NT2/D1 (cell line): ENCODE results near the gene RERE.

Source experiments
- DNase-seq: peaks from one replicate; pipeline ENCODE4 v3.0.0-alpha.2; 2011; ENCODE audit warnings: low read depth, low spot score
- H3K27me3 ChIP-seq: 2 replicates; pipeline ENCODE4 v1.6.0; 2011; ENCODE audit warnings: mild to moderate bottlenecking; ENCODE audit not compliant: insufficient read length, insufficient read depth
- H3K36me3 ChIP-seq: 2 replicates; pipeline ENCODE4 v1.6.1; 2011; ENCODE audit warnings: mild to moderate bottlenecking, low read length, mixed read lengths; ENCODE audit not compliant: insufficient read depth, insufficient read length
- H3K4me1 ChIP-seq: 2 replicates; pipeline ENCODE4 v1.5.1; 2011; ENCODE audit not compliant: insufficient read depth, insufficient read length
- H3K4me3 ChIP-seq: 2 replicates; pipeline ENCODE4 v1.5.1; 2011; ENCODE audit warnings: low read depth; ENCODE audit not compliant: insufficient read length
- H3K9ac ChIP-seq: 2 replicates; pipeline ENCODE4 v1.6.0; 2011; ENCODE audit warnings: low read depth; ENCODE audit not compliant: insufficient read length
- H3K9me3 ChIP-seq: 2 replicates; pipeline ENCODE4 v1.5.1; 2011; ENCODE audit warnings: mild to moderate bottlenecking, low read length; ENCODE audit not compliant: insufficient read depth
- SUZ12 ChIP-seq: IDR thresholded peaks from 2 replicates; pipeline ENCODE4 v1.6.1; 2011; ENCODE audit not compliant: insufficient read length, insufficient read depth; ENCODE audit errors: extremely low read depth
- YY1 ChIP-seq: IDR thresholded peaks from 2 replicates; pipeline ENCODE4 v1.6.1; 2011; ENCODE audit not compliant: insufficient read length, insufficient read depth
- ZNF274 ChIP-seq: IDR thresholded peaks from 2 replicates; pipeline ENCODE4 v1.6.1; 2011; ENCODE audit warnings: mild to moderate bottlenecking, low read depth, low read length

RERE gene

GRCh38 chr1:8523666-8524206, 293.7 kb downstream of the RERE start:
- Histone ChIP-seq H3K9me3 (no peaks in the 10 kb centered on the region), H3K36me3 (no peaks in the 10 kb centered on the region), H3K4me3 (no peak overlapping the region), H3K27me3 (no peaks in the 10 kb centered on the region), H3K9ac (no peak overlapping the region), H3K4me1 (no peaks in the 10 kb centered on the region)
- DNase-seq: no peak
- TF ChIP-seq SUZ12 (no peak), YY1 (no peak), ZNF274 (no peak)

- H3K27me3 ChIP-seq: no peaks in the 10 kb centered on the region
- H3K9ac ChIP-seq: no peak overlapping the region
- H3K36me3 ChIP-seq: no peaks in the 10 kb centered on the region
- no peak overlapping the region for H3K4me3 ChIP-seq
- DNase-seq: no peak
- no peaks in the 10 kb centered on the region for H3K4me1 ChIP-seq
- no peaks in the 10 kb centered on the region for H3K9me3 ChIP-seq
- TF ChIP-seq SUZ12 (no peak), YY1 (no peak), ZNF274 (no peak)
Measured at GRCh38 chr1:8520483-8520966, 296.9 kb downstream of the RERE start.

GRCh38 chr1:8519167-8519566, 298.3 kb downstream of the RERE start:
- TF ChIP-seq SUZ12 (no peak), ZNF274 (no peak), YY1 (no peak)
- Histone ChIP-seq H3K36me3 (no peaks in the 10 kb centered on the region), H3K4me1 (no peaks in the 10 kb centered on the region), H3K27me3 (no peaks in the 10 kb centered on the region), H3K4me3 (no peak overlapping the region), H3K9ac (no peak overlapping the region), H3K9me3 (no peaks in the 10 kb centered on the region)
- DNase-seq: no peak

GRCh38 chr1:8518490-8518801, 299.0 kb downstream of the RERE start:
- Histone ChIP-seq H3K4me3 (no peak overlapping the region), H3K9me3 (no peaks in the 10 kb centered on the region), H3K9ac (no peak overlapping the region), H3K27me3 (no peaks in the 10 kb centered on the region), H3K4me1 (no peaks in the 10 kb centered on the region), H3K36me3 (no peaks in the 10 kb centered on the region)
- no peak for DNase-seq
- TF ChIP-seq SUZ12: no peak
- TF ChIP-seq ZNF274: no peak
- TF ChIP-seq YY1: no peak

GRCh38 chr1:8517661-8518489, 299.6 kb downstream of the RERE start:
- no peaks in the 10 kb centered on the region for H3K9me3 ChIP-seq
- no peak overlapping the region for H3K9ac ChIP-seq
- no peaks in the 10 kb centered on the region for H3K4me1 ChIP-seq

GRCh38 chr1:8516793-8517556, 300.5 kb downstream of the RERE start:
- TF ChIP-seq SUZ12 (no peak), YY1 (no peak), ZNF274 (no peak)
- no peaks in the 10 kb centered on the region for H3K27me3 ChIP-seq
- no peaks in the 10 kb centered on the region for H3K4me1 ChIP-seq
- peaks cover 9% of the 10 kb centered on the region for H3K36me3 ChIP-seq
- H3K9ac ChIP-seq: no peak overlapping the region
- no peaks in the 10 kb centered on the region for H3K9me3 ChIP-seq
- DNase-seq: no peak
- no peak overlapping the region for H3K4me3 ChIP-seq

More at GRCh38 chr1:8517661-8518489, 299.6 kb downstream of the RERE start:
- TF ChIP-seq YY1 (no peak), ZNF274 (no peak), SUZ12 (no peak)
- no peaks in the 10 kb centered on the region for H3K27me3 ChIP-seq
- H3K36me3 ChIP-seq: peaks cover 3% of the 10 kb centered on the region
- no peak for DNase-seq
- no peak overlapping the region for H3K4me3 ChIP-seq

GRCh38 chr1:8516278-8516777, 301.1 kb downstream of the RERE start:
- Histone ChIP-seq H3K9me3 (no peaks in the 10 kb centered on the region), H3K27me3 (no peaks in the 10 kb centered on the region), H3K4me3 (no peak overlapping the region), H3K4me1 (no peaks in the 10 kb centered on the region), H3K9ac (no peak overlapping the region), H3K36me3 (peaks cover 9% of the 10 kb centered on the region)
- no peak for DNase-seq
- TF ChIP-seq ZNF274: no peak
- TF ChIP-seq SUZ12: no peak
- no peak for TF ChIP-seq YY1
